Middle frontal gyrus (tissue), 1 donor: Measurements from ENCODE around the gene RAB3GAP2.
"Not testable (repeated sequence)": the region's sequence is repeated elsewhere in the genome, so short reads cannot be mapped to it uniquely, and the experiment has no call there.

ENCODE experiments used
- DNase-seq: peaks from one replicate; pipeline ENCODE4 v3.0.0-alpha.2; 2015; ENCODE audit warnings: low spot score; ENCODE audit errors: extremely low spot score

Gene RAB3GAP2

GRCh38 chr1:220151454-220151853 lies 120.8 kb downstream of the RAB3GAP2 start:
- DNase-seq, result no peak

GRCh38 chr1:220149742-220150141 lies 122.5 kb downstream of the RAB3GAP2 start:
- DNase-seq, result no peak

- DNase-seq, result no peak
Measured at GRCh38 chr1:220144051-220144450, 128.2 kb downstream of the RAB3GAP2 start.

GRCh38 chr1:220139966-220140365 lies 132.3 kb downstream of the RAB3GAP2 start:
- DNase-seq, result no peak

- DNase-seq, result no peak
Measured at GRCh38 chr1:220137019-220137786, 135.1 kb downstream of the RAB3GAP2 start.

- no peak for DNase-seq
Measured at GRCh38 chr1:220135755-220136154, 136.5 kb downstream of the RAB3GAP2 start.

GRCh38 chr1:220129479-220130210 lies 142.6 kb downstream of the RAB3GAP2 start:
- DNase-seq, result no peak

- DNase-seq, result no peak
Measured at GRCh38 chr1:220127076-220127475, 145.2 kb downstream of the RAB3GAP2 start.

- DNase-seq, result no peak
Measured at GRCh38 chr1:220124542-220124941, 147.7 kb downstream of the RAB3GAP2 start.

GRCh38 chr1:220123889-220124288 lies 148.4 kb downstream of the RAB3GAP2 start:
- no peak for DNase-seq

- no peak for DNase-seq
Measured at GRCh38 chr1:220123066-220123465, 149.2 kb downstream of the RAB3GAP2 start.

- DNase-seq, result no peak
Measured at GRCh38 chr1:220121791-220122530, 150.3 kb downstream of the RAB3GAP2 start.

- no peak for DNase-seq
Measured at GRCh38 chr1:220119043-220119512, 153.2 kb downstream of the RAB3GAP2 start.

- no peak for DNase-seq
Measured at GRCh38 chr1:220113136-220113695, 159.0 kb downstream of the RAB3GAP2 start.

GRCh38 chr1:220112600-220112999 lies 159.7 kb downstream of the RAB3GAP2 start:
- DNase-seq, result not testable (repeated sequence)

GRCh38 chr1:220110473-220110872 lies 161.8 kb downstream of the RAB3GAP2 start:
- DNase-seq, result not testable (repeated sequence)

GRCh38 chr1:220099826-220100225 lies 172.4 kb downstream of the RAB3GAP2 start:
- DNase-seq, result no peak
